Progenitor cell of endocrine pancreas (in vitro differentiated cells): ENCODE measurements around the gene MAP2K6. TPM values are rescaled to one million over a fixed set of nuclear protein-coding genes. Genes with fewer than 3 reads are reported as not detected.

ENCODE experiments used
- DNase-seq: peaks from one replicate; pipeline ENCODE4 v3.0.0; 2021; ENCODE audit warnings: low spot score; ENCODE audit not compliant: unreplicated experiment
- H3K27ac Mint-ChIP-seq: 2 replicates; pipeline ENCODE4 v1.8.0; 2021; ENCODE audit warnings: mild to moderate bottlenecking, moderate library complexity, mixed read lengths
- H3K27me3 Mint-ChIP-seq: 2 replicates; pipeline ENCODE4 v1.8.0; 2021; ENCODE audit warnings: mixed read lengths
- H3K36me3 Mint-ChIP-seq: 2 replicates; pipeline ENCODE4 v1.8.0; 2022; ENCODE audit warnings: mixed read lengths; ENCODE audit not compliant: insufficient read depth
- H3K4me1 Mint-ChIP-seq: 2 replicates; pipeline ENCODE4 v1.8.0; 2021; ENCODE audit warnings: low read depth, mixed read lengths
- H3K4me3 Mint-ChIP-seq: 2 replicates; pipeline ENCODE4 v1.8.0; 2021; ENCODE audit warnings: low read depth, mild to moderate bottlenecking, moderate library complexity, mixed read lengths
- H3K9me3 Mint-ChIP-seq: 2 replicates; pipeline ENCODE4 v1.8.0; 2021; ENCODE audit warnings: low read depth, mixed read lengths
- total RNA-seq: library from RNA; stranded (reverse); gene quantifications from 2 replicates; pipeline ENCODE4 v1.2.1, GENCODE V29; 2021
- TF ChIP-seq, protein P1 (sequence below): fragments of 200-600 bp; sonication (generic); IDR thresholded peaks from one replicate; pipeline ENCODE4 v1.5.0; 2021; ENCODE audit warnings: antibody characterized with exemption, mild to moderate bottlenecking; ENCODE audit not compliant: unreplicated experiment

Gene MAP2K6
- total RNA-seq, 1 donor from 2014 or later, result 44.7 TPM

DNA sequence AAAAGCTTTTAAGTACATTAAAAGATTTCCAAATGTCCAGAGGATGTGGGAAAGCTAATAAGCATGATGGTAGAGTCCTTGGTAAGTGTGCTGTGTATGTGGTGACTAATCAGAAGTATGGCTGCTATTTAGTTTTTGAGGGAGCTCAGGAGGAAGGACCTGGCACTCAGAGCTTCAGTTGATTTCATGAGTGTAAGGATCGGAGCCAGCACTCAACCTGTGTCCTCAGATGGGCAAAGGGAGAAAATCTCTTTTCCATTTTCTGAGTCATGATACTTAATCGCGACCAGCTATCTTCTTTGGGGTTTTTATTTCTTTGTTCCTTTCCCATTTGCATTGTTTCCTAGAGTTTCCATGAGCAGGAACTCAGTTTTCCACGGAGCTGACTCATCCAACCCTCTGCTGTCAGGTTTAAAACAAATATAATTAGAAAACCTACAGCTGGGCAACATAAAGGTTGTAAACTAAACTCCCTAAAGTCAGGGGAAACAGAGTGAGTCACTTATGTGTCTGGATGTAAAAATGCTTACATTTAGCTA is 125.4 kb downstream of the MAP2K6 start:
- Mint-ChIP-seq H3K36me3 (peaks cover 39% of the 10 kb centered on the region), H3K27me3 (no peaks in the 10 kb centered on the region), H3K4me1 (no peaks in the 10 kb centered on the region), H3K27ac (peak overlapping the region; percentile 82), H3K9me3 (no peaks in the 10 kb centered on the region), H3K4me3 (no peak overlapping the region)
- TF ChIP-seq, protein P1, sequence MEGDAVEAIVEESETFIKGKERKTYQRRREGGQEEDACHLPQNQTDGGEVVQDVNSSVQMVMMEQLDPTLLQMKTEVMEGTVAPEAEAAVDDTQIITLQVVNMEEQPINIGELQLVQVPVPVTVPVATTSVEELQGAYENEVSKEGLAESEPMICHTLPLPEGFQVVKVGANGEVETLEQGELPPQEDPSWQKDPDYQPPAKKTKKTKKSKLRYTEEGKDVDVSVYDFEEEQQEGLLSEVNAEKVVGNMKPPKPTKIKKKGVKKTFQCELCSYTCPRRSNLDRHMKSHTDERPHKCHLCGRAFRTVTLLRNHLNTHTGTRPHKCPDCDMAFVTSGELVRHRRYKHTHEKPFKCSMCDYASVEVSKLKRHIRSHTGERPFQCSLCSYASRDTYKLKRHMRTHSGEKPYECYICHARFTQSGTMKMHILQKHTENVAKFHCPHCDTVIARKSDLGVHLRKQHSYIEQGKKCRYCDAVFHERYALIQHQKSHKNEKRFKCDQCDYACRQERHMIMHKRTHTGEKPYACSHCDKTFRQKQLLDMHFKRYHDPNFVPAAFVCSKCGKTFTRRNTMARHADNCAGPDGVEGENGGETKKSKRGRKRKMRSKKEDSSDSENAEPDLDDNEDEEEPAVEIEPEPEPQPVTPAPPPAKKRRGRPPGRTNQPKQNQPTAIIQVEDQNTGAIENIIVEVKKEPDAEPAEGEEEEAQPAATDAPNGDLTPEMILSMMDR, result no peak
- DNase-seq, result no peak

GRCh38 chr17:69540356-69540755 is 125.9 kb downstream of the MAP2K6 start:
- H3K4me3 Mint-ChIP-seq, result no peak overlapping the region
- no peak for DNase-seq
- H3K4me1 Mint-ChIP-seq, result no peaks in the 10 kb centered on the region
- peaks cover 40% of the 10 kb centered on the region for H3K36me3 Mint-ChIP-seq
- no peaks in the 10 kb centered on the region for H3K27me3 Mint-ChIP-seq
- TF ChIP-seq, protein P1, result no peak
- H3K27ac Mint-ChIP-seq, result no peak overlapping the region
- H3K9me3 Mint-ChIP-seq, result no peaks in the 10 kb centered on the region

GRCh38 chr17:69547230-69547629 is 132.7 kb downstream of the MAP2K6 start:
- TF ChIP-seq, protein P1, result no peak
- H3K36me3 Mint-ChIP-seq, result peaks cover 13% of the 10 kb centered on the region
- no peaks in the 10 kb centered on the region for H3K9me3 Mint-ChIP-seq
- DNase-seq, result no peak
- H3K27me3 Mint-ChIP-seq, result no peaks in the 10 kb centered on the region
- no peak overlapping the region for H3K4me3 Mint-ChIP-seq
- H3K27ac Mint-ChIP-seq, result no peak overlapping the region
- peaks cover 27% of the 10 kb centered on the region for H3K4me1 Mint-ChIP-seq

DNA sequence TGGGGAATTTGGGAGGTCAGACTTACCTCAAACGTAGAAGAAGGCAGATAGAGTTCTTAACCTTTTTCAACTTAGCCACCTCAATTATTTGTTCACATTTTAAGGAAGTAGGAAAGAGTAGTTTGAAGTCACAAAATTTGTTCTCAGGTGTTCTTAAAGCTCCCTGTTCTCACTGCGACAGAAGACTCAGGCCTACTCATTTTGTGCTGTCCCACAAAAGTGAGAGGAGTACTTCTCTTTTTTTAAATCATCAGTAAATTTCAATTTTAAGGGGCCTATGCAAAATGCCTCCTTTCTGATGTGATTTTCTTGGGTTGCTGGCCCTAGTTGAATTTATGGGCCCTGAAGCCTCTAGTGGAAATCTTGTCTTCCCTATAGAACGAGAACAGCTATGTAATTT is 133.4 kb downstream of the MAP2K6 start:
- peaks cover 13% of the 10 kb centered on the region for H3K36me3 Mint-ChIP-seq
- H3K27me3 Mint-ChIP-seq, result no peaks in the 10 kb centered on the region
- H3K27ac Mint-ChIP-seq, result peak overlapping the region; percentile 1
- no peak for DNase-seq
- no peak overlapping the region for H3K4me3 Mint-ChIP-seq
- H3K4me1 Mint-ChIP-seq, result peaks cover 27% of the 10 kb centered on the region
- H3K9me3 Mint-ChIP-seq, result peaks cover 1% of the 10 kb centered on the region
- TF ChIP-seq, protein P1, result no peak

GRCh38 chr17:69551212-69552010 is 136.9 kb downstream of the MAP2K6 start:
- peaks cover 12% of the 10 kb centered on the region for H3K36me3 Mint-ChIP-seq
- DNase-seq, result no peak
- no peak overlapping the region for H3K4me3 Mint-ChIP-seq
- peaks cover 28% of the 10 kb centered on the region for H3K4me1 Mint-ChIP-seq
- no peaks in the 10 kb centered on the region for H3K27me3 Mint-ChIP-seq
- peaks cover 9% of the 10 kb centered on the region for H3K9me3 Mint-ChIP-seq
- TF ChIP-seq, protein P1, result no peak
- H3K27ac Mint-ChIP-seq, result peak overlapping the region; percentile 42
